ENCODE measurements around the gene DNAAF3. TPM values are rescaled to one million over a fixed set of nuclear protein-coding genes. Genes with fewer than 3 reads are reported as not detected.

DNAAF3 gene
- total and polyA plus RNA-seq, 4 donors, result 10.9 to 52.3 (median 13.7) TPM

- TF ChIP-seq CTCF (IDR thresholded peaks at IDR 0.05; ENCODE audit: control extremely low read depth, extremely low read depth), result no peak
- DNase-seq, result no peak
- 55 to 69% methylated on average over 5 of the region's 5 CpGs for WGBS, 2 donors
Observed at GRCh38 chr19:55199620-55200204, 33.3 kb upstream of the DNAAF3 start.

GRCh38 chr19:55198651-55199050 is 32.2 kb upstream of the DNAAF3 start:
- DNase-seq, result no peak
- no peak for TF ChIP-seq CTCF (IDR thresholded peaks at IDR 0.05; ENCODE audit: control extremely low read depth, extremely low read depth)
- Histone ChIP-seq H3K9ac (ENCODE audit: insufficient read depth in 1 of 2, low read length in 2 of 2) (no peak overlapping the region), H3K36me3 (ENCODE audit: control insufficient read depth in 4 of 4, insufficient read depth in 4 of 4, low read length in 4 of 4) (no peaks in the 10 kb centered on the region), H3K4me3 (no peak overlapping the region), H3K4me1 (ENCODE audit: control insufficient read depth in 5 of 5, insufficient read depth in 5 of 5, low read length in 5 of 5) (no peaks in the 10 kb centered on the region), H3K27ac (ENCODE audit: low read depth in 1 of 2, low read length in 1 of 2) (no peak overlapping the region), H3K9me3 (ENCODE audit: control insufficient read depth in 4 of 4, insufficient read depth in 3 of 4, low read length in 3 of 4) (no peaks in the 10 kb centered on the region), H3K27me3 (ENCODE audit: control insufficient read depth in 3 of 3, insufficient read depth in 3 of 3, low read length in 2 of 3) (no peaks in the 10 kb centered on the region)
- no peak for ATAC-seq (ENCODE audit: insufficient read depth, low FRiP score)
- 58 to 74% methylated on average over 5 of the region's 5 CpGs for WGBS, 2 donors

More at GRCh38 chr19:55199620-55200204, 33.3 kb upstream of the DNAAF3 start:
- Histone ChIP-seq H3K27ac (ENCODE audit: low read depth in 1 of 2, low read length in 1 of 2) (no peak overlapping the region), H3K9me3 (ENCODE audit: control insufficient read depth in 4 of 4, insufficient read depth in 3 of 4, low read length in 3 of 4) (peaks cover 0 to 2% (median 0%) of the 10 kb centered on the region in 4 donors), H3K4me3 (no peak overlapping the region), H3K27me3 (ENCODE audit: control insufficient read depth in 3 of 3, insufficient read depth in 3 of 3, low read length in 2 of 3) (no peaks in the 10 kb centered on the region), H3K9ac (ENCODE audit: insufficient read depth in 1 of 2, low read length in 2 of 2) (no peak overlapping the region), H3K36me3 (ENCODE audit: control insufficient read depth in 4 of 4, insufficient read depth in 4 of 4, low read length in 4 of 4) (no peaks in the 10 kb centered on the region), H3K4me1 (ENCODE audit: control insufficient read depth in 5 of 5, insufficient read depth in 5 of 5, low read length in 5 of 5) (no peaks in the 10 kb centered on the region)
- no peak for ATAC-seq (ENCODE audit: insufficient read depth, low FRiP score)

GRCh38 chr19:55197528-55197927 is 31.1 kb upstream of the DNAAF3 start:
- TF ChIP-seq CTCF (IDR thresholded peaks at IDR 0.05; ENCODE audit: control extremely low read depth, extremely low read depth), result no peak
- 57 to 63% methylated on average over 4 of the region's 4 CpGs for WGBS, 2 donors
- Histone ChIP-seq H3K9ac (ENCODE audit: insufficient read depth in 1 of 2, low read length in 2 of 2) (no peak overlapping the region), H3K36me3 (ENCODE audit: control insufficient read depth in 4 of 4, insufficient read depth in 4 of 4, low read length in 4 of 4) (no peaks in the 10 kb centered on the region), H3K27me3 (ENCODE audit: control insufficient read depth in 3 of 3, insufficient read depth in 3 of 3, low read length in 2 of 3) (no peaks in the 10 kb centered on the region), H3K4me3 (no peak overlapping the region), H3K27ac (ENCODE audit: low read depth in 1 of 2, low read length in 1 of 2) (no peak overlapping the region), H3K4me1 (ENCODE audit: control insufficient read depth in 5 of 5, insufficient read depth in 5 of 5, low read length in 5 of 5) (no peaks in the 10 kb centered on the region), H3K9me3 (ENCODE audit: control insufficient read depth in 4 of 4, insufficient read depth in 3 of 4, low read length in 3 of 4) (no peaks in the 10 kb centered on the region)
- DNase-seq (no peak), ATAC-seq (ENCODE audit: insufficient read depth, low FRiP score) (no peak)

- H3K9ac ChIP-seq (ENCODE audit: insufficient read depth in 1 of 2, low read length in 2 of 2), result no peak overlapping the region
- H3K36me3 ChIP-seq (ENCODE audit: control insufficient read depth in 4 of 4, insufficient read depth in 4 of 4, low read length in 4 of 4), result no peaks in the 10 kb centered on the region
- TF ChIP-seq CTCF (IDR thresholded peaks at IDR 0.05; ENCODE audit: control extremely low read depth, extremely low read depth), result no peak
- DNase-seq (no peak), ATAC-seq (ENCODE audit: insufficient read depth, low FRiP score) (no peak)
- H3K27me3 ChIP-seq (ENCODE audit: control insufficient read depth in 3 of 3, insufficient read depth in 3 of 3, low read length in 2 of 3), result no peaks in the 10 kb centered on the region
- no peak overlapping the region for H3K27ac ChIP-seq (ENCODE audit: low read depth in 1 of 2, low read length in 1 of 2)
- 87 to 90% methylated on average over 10 of the region's 10 CpGs for WGBS, 2 donors
- H3K4me3 ChIP-seq, result no peak overlapping the region
- H3K9me3 ChIP-seq (ENCODE audit: control insufficient read depth in 4 of 4, insufficient read depth in 3 of 4, low read length in 3 of 4), result no peaks in the 10 kb centered on the region
- no peaks in the 10 kb centered on the region for H3K4me1 ChIP-seq (ENCODE audit: control insufficient read depth in 5 of 5, insufficient read depth in 5 of 5, low read length in 5 of 5)
Observed at GRCh38 chr19:55196803-55197202, 30.4 kb upstream of the DNAAF3 start.
